Motor neuron (in vitro differentiated cells): ENCODE measurements around the gene KREMEN1. TPM values are rescaled to one million over a fixed set of nuclear protein-coding genes. Genes with fewer than 3 reads are reported as not detected.
"Not testable (repeated sequence)": the region's sequence is repeated elsewhere in the genome, so short reads cannot be mapped to it uniquely, and the experiment has no call there.

Experiments
- ATAC-seq, 8 experiments: fragments of 200-7000 bp; cut with Tn5 transposase; replicated peaks in 6 of 8; 2 replicates each; pipeline ENCODE4 v1.8.0; 2021; ENCODE audit warnings: mild to moderate bottlenecking in 8 of 8, moderate library complexity in 8 of 8
- H3K27ac ChIP-seq, 2 donors: fragments of 250-450 bp; sonication (Bioruptor Pico); 2 replicates each; pipeline ENCODE4 v1.9.0; 2021; ENCODE audit warnings: antibody characterized with exemption in 2 of 2, mild to moderate bottlenecking in 2 of 2, moderate library complexity in 1 of 2
- H3K4me1 ChIP-seq, 2 donors: fragments of 250-450 bp; sonication (Bioruptor Pico); replicated peaks in 1 of 2; 2 replicates each; pipeline ENCODE4 v1.6.1; 2021; ENCODE audit warnings: antibody characterized with exemption in 2 of 2, mild to moderate bottlenecking in 2 of 2, moderate library complexity in 1 of 2
- H3K4me3 ChIP-seq, 5 donors: fragments of 250-450 bp; sonication (Bioruptor Pico); 2 replicates each; pipeline ENCODE4 v1.9.0; 2021; ENCODE audit warnings: antibody characterized with exemption in 5 of 5, mild to moderate bottlenecking in 5 of 5, moderate library complexity in 4 of 5
- WGBS, 10 experiments: fragments of 450-650 bp; shearing (Covaris generic); methylation state at CpG; one replicate each; pipeline ENCODE4 v1.0.0; 2022; 5-methylcytosine and 5-hydroxymethylcytosine counted together
- in situ Hi-C, 9 experiments: fragments of 400-800 bp; cut with MboI; loops; one replicate each; pipeline ENCODE4 v1.15.0; 2021; ENCODE audit warnings: low sequenced_read_pairs in 9 of 9, low pct_unique_long_range_greater_than_20kb in 2 of 9; ENCODE audit not compliant: unreplicated experiment in 9 of 9
- total RNA-seq, 8 experiments: library from RNA; unstranded; fragments of 300-600 nt; gene quantifications; 2 replicates each; pipeline versions ENCODE4 v1.2.3 to v1.2.4, GENCODE V29; 2022

KREMEN1 gene
- total RNA-seq, 8 experiments from 2014 or later, result 3.3 to 16.5 (median 6.4) TPM

GRCh38 chr22:29120098-29120912, 47.5 kb downstream of the KREMEN1 start:
- in situ Hi-C loops, ATAC-seq, H3K27ac ChIP-seq, H3K4me3 ChIP-seq, H3K4me1 ChIP-seq: not testable (repeated sequence)
- 78 to 95% (median 86%) methylated on average over 1 to 6 of the region's 7 CpGs; no CpG with 5 or more reads in 2 of the 10 experiments for WGBS, 10 experiments

GRCh38 chr22:29121124-29121523, 48.3 kb downstream of the KREMEN1 start:
- Histone ChIP-seq H3K27ac (no peak overlapping the region), H3K4me1 (no peaks in the 10 kb centered on the region), H3K4me3 (no peak overlapping the region)
- no peak for ATAC-seq
- WGBS, 10 experiments, result 3 to 100% (median 83%) methylated on average over 1 to 5 of the region's 5 CpGs
- in situ Hi-C loops, result no loop called here

- in situ Hi-C loops, result no loop called here
- ATAC-seq, result peak in 1 of 8 experiments; percentile 21
- Histone ChIP-seq H3K4me3 (no peak overlapping the region), H3K27ac (no peak overlapping the region), H3K4me1 (no peaks in the 10 kb centered on the region)
Measured at GRCh38 chr22:29122041-29122440, 49.2 kb downstream of the KREMEN1 start.

GRCh38 chr22:29124777-29125442, 52.1 kb downstream of the KREMEN1 start:
- Histone ChIP-seq H3K4me1 (no peaks in the 10 kb centered on the region), H3K4me3 (no peak overlapping the region), H3K27ac (no peak overlapping the region)
- WGBS, 10 experiments, result 58 to 100% (median 87%) methylated on average over 1 to 9 of the region's 10 CpGs; no CpG with 5 or more reads in 2 of the 10 experiments
- in situ Hi-C loops, result no loop called here
- ATAC-seq, result no peak

- no peak for ATAC-seq
- WGBS, 10 experiments, result 0 to 86% (median 54%) methylated on average over 1 to 2 of the region's 2 CpGs; no CpG with 5 or more reads in 3 of the 10 experiments
Measured at GRCh38 chr22:29125443-29125778, 52.6 kb downstream of the KREMEN1 start.

GRCh38 chr22:29125844-29126243, 53.0 kb downstream of the KREMEN1 start:
- ATAC-seq, result no peak
- in situ Hi-C loops, result no loop called here
- H3K27ac ChIP-seq, result no peak overlapping the region
- no peaks in the 10 kb centered on the region for H3K4me1 ChIP-seq
- H3K4me3 ChIP-seq, result no peak overlapping the region
- WGBS, 10 experiments, result 80 to 100% (median 93%) methylated on average over 1 to 5 of the region's 5 CpGs

More at GRCh38 chr22:29125443-29125778, 52.6 kb downstream of the KREMEN1 start:
- no peaks in the 10 kb centered on the region for H3K4me1 ChIP-seq
- no peak overlapping the region for H3K4me3 ChIP-seq
- in situ Hi-C loops, result no loop called here
- H3K27ac ChIP-seq, result no peak overlapping the region

GRCh38 chr22:29126670-29127395, 54.0 kb downstream of the KREMEN1 start:
- no peak overlapping the region for H3K4me3 ChIP-seq
- H3K27ac ChIP-seq, result no peak overlapping the region
- ATAC-seq, result no peak
- in situ Hi-C loops, result no loop called here
- WGBS, 10 experiments, result 43 to 100% (median 61%) methylated on average over 1 to 2 of the region's 2 CpGs; no CpG with 5 or more reads in 5 of the 10 experiments
- H3K4me1 ChIP-seq, result no peaks in the 10 kb centered on the region

- in situ Hi-C loops, result no loop called here
- H3K4me1 ChIP-seq, result no peaks in the 10 kb centered on the region
- H3K27ac ChIP-seq, result no peak overlapping the region
- WGBS, 10 experiments, result 22 to 100% (median 64%) methylated on average over 1 to 9 of the region's 13 CpGs; no CpG with 5 or more reads in 2 of the 10 experiments
- no peak overlapping the region for H3K4me3 ChIP-seq
- ATAC-seq, result peak; percentile 31 to 90 (median 60)
Measured at GRCh38 chr22:29128891-29129807, 56.3 kb downstream of the KREMEN1 start.

GRCh38 chr22:29129808-29130140, 56.9 kb downstream of the KREMEN1 start:
- H3K4me1 ChIP-seq, result no peaks in the 10 kb centered on the region
- H3K4me3 ChIP-seq, result no peak overlapping the region
- in situ Hi-C loops, result no loop called here
- WGBS, 10 experiments, result 40 to 90% (median 75%) methylated on average over 1 to 2 of the region's 2 CpGs; no CpG with 5 or more reads in 3 of the 10 experiments
- ATAC-seq, result peak in 5 of 8 experiments; percentile 24 to 86 (median 49)
- no peak overlapping the region for H3K27ac ChIP-seq

GRCh38 chr22:29130476-29130875, 57.6 kb downstream of the KREMEN1 start:
- in situ Hi-C loops, result no loop called here
- Histone ChIP-seq H3K27ac (no peak overlapping the region), H3K4me1 (no peaks in the 10 kb centered on the region), H3K4me3 (no peak overlapping the region)
- WGBS, 10 experiments, result 69 to 100% (median 88%) methylated on average over 1 to 4 of the region's 4 CpGs; no CpG with 5 or more reads in 4 of the 10 experiments
- ATAC-seq, result no peak

- ATAC-seq, result no peak
- 76 to 100% (median 96%) methylated on average over 1 to 2 of the region's 2 CpGs for WGBS, 10 experiments
- H3K4me3 ChIP-seq, result no peak overlapping the region
- H3K4me1 ChIP-seq, result no peaks in the 10 kb centered on the region
- H3K27ac ChIP-seq, result no peak overlapping the region
- in situ Hi-C loops, result no loop called here
Measured at GRCh38 chr22:29133603-29134133, 60.8 kb downstream of the KREMEN1 start.

GRCh38 chr22:29134448-29134847, 61.6 kb downstream of the KREMEN1 start:
- H3K4me3 ChIP-seq, result no peak overlapping the region
- 88 to 100% (median 100%) methylated on average over 1 to 3 of the region's 4 CpGs; no CpG with 5 or more reads in 5 of the 10 experiments for WGBS, 10 experiments
- no peaks in the 10 kb centered on the region for H3K4me1 ChIP-seq
- H3K27ac ChIP-seq, result no peak overlapping the region
- no peak for ATAC-seq
- in situ Hi-C loops, result no loop called here
